Measurements from ENCODE around the gene RETNLB. TPM values are rescaled to one million over a fixed set of nuclear protein-coding genes. Genes with fewer than 3 reads are reported as not detected.

Gene RETNLB
- total and polyA plus RNA-seq, 4 donors = not detected

DNA sequence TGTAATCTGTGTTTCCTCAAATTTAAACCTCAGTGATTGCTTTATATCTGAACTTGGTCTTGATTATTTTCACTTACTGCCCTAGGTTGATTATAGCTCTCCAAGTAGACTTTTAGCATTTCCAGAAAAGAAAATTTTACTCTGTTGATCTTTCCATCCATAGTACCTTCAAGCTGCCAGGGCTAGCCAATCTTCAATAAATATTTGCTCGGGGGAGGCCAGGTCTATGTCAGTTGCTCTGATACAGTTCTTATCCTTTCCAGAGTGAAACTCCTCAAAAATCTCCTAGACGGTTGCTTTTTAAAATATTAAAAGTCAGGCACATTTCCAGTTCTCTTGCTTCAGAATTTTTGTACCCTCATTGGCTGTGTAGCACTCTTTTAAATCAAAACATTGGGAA lies 38.8 kb downstream of the RETNLB start:
- H3K4me3 ChIP-seq (ENCODE audit: low read length in 2 of 2) = no peak overlapping the region
- ATAC-seq (ENCODE audit: low FRiP score) = no peak
- intact Hi-C loops (cut with DNase I) = no loop called here
- no peaks in the 10 kb centered on the region for H3K4me1 ChIP-seq (ENCODE audit: control insufficient read depth in 1 of 2, insufficient read depth in 2 of 2, low read length in 2 of 2)
- WGBS, 2 donors = 3 to 6% methylated on average over 2 of the region's 2 CpGs
- H3K27ac ChIP-seq (ENCODE audit: low read depth in 1 of 2, low read length in 2 of 2) = no peak overlapping the region
- no peak for DNase-seq
- no peaks in the 10 kb centered on the region for H3K9me3 ChIP-seq (ENCODE audit: control insufficient read depth, low read length)
- H3K36me3 ChIP-seq (ENCODE audit: control insufficient read depth in 1 of 2, insufficient read depth in 2 of 2, low read length in 1 of 2) = no peaks in the 10 kb centered on the region
- no peaks in the 10 kb centered on the region for H3K27me3 ChIP-seq (ENCODE audit: control insufficient read depth in 1 of 2, insufficient read depth in 2 of 2, low read length in 1 of 2)

- no peak overlapping the region for H3K27ac ChIP-seq (ENCODE audit: low read depth in 1 of 2, low read length in 2 of 2)
- no peaks in the 10 kb centered on the region for H3K27me3 ChIP-seq (ENCODE audit: control insufficient read depth in 1 of 2, insufficient read depth in 2 of 2, low read length in 1 of 2)
- no peak overlapping the region for H3K4me3 ChIP-seq (ENCODE audit: low read length in 2 of 2)
- no peaks in the 10 kb centered on the region for H3K9me3 ChIP-seq (ENCODE audit: control insufficient read depth, low read length)
- DNase-seq (no peak), ATAC-seq (ENCODE audit: low FRiP score) (no peak)
- H3K36me3 ChIP-seq (ENCODE audit: control insufficient read depth in 1 of 2, insufficient read depth in 2 of 2, low read length in 1 of 2) = no peaks in the 10 kb centered on the region
- no peaks in the 10 kb centered on the region for H3K4me1 ChIP-seq (ENCODE audit: control insufficient read depth in 1 of 2, insufficient read depth in 2 of 2, low read length in 2 of 2)
- intact Hi-C loops (cut with DNase I) = no loop called here
- 80 to 85% methylated on average over 3 of the region's 3 CpGs for WGBS, 2 donors
Observed at GRCh38 chr3:108713816-108714215, 43.4 kb downstream of the RETNLB start.

DNA sequence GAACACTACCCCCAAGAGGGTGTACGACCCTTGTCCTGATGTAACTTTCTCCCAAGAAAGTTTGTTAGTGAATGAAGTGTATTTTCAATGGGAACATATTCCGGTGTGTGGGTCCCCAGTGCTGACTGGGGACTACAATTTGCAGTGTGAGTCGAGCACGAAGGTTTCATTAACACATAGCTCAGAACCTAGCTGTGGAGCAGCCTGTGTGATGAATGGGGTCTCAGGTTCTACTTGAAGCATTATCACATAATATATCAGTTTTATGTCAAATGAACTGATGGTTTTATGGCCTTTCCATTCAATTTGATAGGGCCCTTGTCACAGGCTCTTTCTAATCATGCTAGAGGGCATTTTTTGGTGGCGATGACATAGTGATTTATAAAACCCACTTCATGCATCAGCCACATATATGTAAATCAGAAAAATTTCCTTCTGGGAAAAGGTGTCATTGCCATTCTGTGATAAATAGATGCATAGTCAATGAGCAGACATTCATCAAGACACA lies 44.1 kb downstream of the RETNLB start:
- intact Hi-C loops (cut with DNase I) = no loop called here
- ATAC-seq (ENCODE audit: low FRiP score) (no peak), DNase-seq (no peak)
- Histone ChIP-seq H3K4me1 (ENCODE audit: control insufficient read depth in 1 of 2, insufficient read depth in 2 of 2, low read length in 2 of 2) (no peaks in the 10 kb centered on the region), H3K27me3 (ENCODE audit: control insufficient read depth in 1 of 2, insufficient read depth in 2 of 2, low read length in 1 of 2) (no peaks in the 10 kb centered on the region), H3K27ac (ENCODE audit: low read depth in 1 of 2, low read length in 2 of 2) (no peak overlapping the region), H3K36me3 (ENCODE audit: control insufficient read depth in 1 of 2, insufficient read depth in 2 of 2, low read length in 1 of 2) (no peaks in the 10 kb centered on the region), H3K4me3 (ENCODE audit: low read length in 2 of 2) (no peak overlapping the region), H3K9me3 (ENCODE audit: control insufficient read depth, low read length) (no peaks in the 10 kb centered on the region)
- 63 to 69% methylated on average over 5 of the region's 5 CpGs for WGBS, 2 donors

Other genes starting within 250 kb of the RETNLB start
- gene MYH15, start 246.8 kb downstream of the RETNLB start, total RNA-seq = under 1 TPM; 0.03 to 0.15 TPM
- under 1 TPM in 1 of 2 donors, not detected in 1; 0.05 TPM for gene MYH15, start 246.8 kb downstream of the RETNLB start, polyA plus RNA-seq
- gene CIP2A, start 168.0 kb downstream of the RETNLB start, total RNA-seq = 1 to 10 TPM; 2.8 to 4.5 TPM
- gene CIP2A, start 168.0 kb downstream of the RETNLB start, polyA plus RNA-seq = under 1 TPM; 0.25 to 0.97 TPM
- 10 to 100 TPM in 1 of 2 donors, 1 to 10 TPM in 1; 9.3 to 15.5 TPM for gene DZIP3, start 167.7 kb downstream of the RETNLB start, total RNA-seq
- 1 to 10 TPM in 1 of 2 donors, under 1 TPM in 1; 0.38 to 4.9 TPM for gene DZIP3, start 167.7 kb downstream of the RETNLB start, polyA plus RNA-seq
- 1 to 10 TPM in 1 of 2 donors, under 1 TPM in 1; 0.52 to 1.3 TPM for gene TRAT1, start 65.4 kb upstream of the RETNLB start, total RNA-seq
- 1 to 10 TPM in 1 of 2 donors, not detected in 1; 1.1 TPM for gene TRAT1, start 65.4 kb upstream of the RETNLB start, polyA plus RNA-seq
- not detected for gene GUCA1C, start 196.5 kb upstream of the RETNLB start, total RNA-seq
- gene GUCA1C, start 196.5 kb upstream of the RETNLB start, polyA plus RNA-seq = not detected